GM18526 (cell line): ENCODE measurements around the gene SLC25A51.

Experiments
- POLR2A ChIP-seq: IDR thresholded peaks from 3 replicates; pipeline ENCODE4 v1.6.1; 2011; ENCODE audit not compliant: insufficient read length; ENCODE audit errors: extremely low read depth

The SLC25A51 gene

GRCh38 chr9:37905776-37906175 lies 1.8 kb upstream of the SLC25A51 start:
- TF ChIP-seq POLR2A: no peak

- TF ChIP-seq POLR2A: no peak
Measured at GRCh38 chr9:37905131-37905505, 1.2 kb upstream of the SLC25A51 start.

- no peak for TF ChIP-seq POLR2A
Measured at GRCh38 chr9:37904445-37905130, 661 bp upstream of the SLC25A51 start.

DNA sequence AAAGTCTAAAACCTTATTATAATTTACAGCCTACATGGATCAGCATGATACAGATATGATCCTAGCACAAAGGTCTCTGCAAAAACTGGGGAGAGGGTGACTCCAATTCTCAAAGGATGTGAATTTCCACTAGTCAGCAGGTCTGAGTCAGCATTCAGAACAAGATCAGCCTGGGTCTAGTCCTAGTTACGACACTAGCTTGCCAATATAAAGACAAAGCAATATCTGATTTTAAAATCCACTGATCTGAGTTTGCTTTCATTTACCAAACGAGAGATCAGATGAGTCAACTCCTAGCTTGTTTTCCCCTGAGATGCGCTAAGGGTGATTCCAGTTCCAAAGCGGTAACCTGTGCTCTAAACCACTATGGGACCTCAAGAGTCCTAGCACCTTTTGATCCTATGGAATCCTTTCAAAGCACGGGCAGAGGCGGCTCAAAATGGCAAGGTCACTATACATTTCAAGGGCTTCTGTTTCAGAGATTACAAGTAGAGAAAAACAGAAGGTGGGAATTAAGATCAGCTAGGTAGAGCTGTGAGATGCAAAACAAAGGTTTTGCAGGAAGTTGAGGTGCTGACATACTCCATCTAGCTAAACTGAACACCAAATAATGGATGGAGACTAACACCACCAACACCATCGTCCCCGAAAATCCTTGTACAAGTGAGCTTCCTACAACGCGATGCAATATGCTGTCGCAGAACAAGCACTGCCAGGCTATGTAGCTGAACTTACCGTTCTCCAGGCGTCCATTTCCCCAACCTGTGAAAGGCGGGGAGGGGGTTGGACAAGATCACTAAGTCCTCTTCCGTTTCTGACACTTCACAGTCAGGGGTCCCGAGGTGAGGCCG lies 906 bp downstream of the SLC25A51 start:
- TF ChIP-seq POLR2A: no peak

DNA sequence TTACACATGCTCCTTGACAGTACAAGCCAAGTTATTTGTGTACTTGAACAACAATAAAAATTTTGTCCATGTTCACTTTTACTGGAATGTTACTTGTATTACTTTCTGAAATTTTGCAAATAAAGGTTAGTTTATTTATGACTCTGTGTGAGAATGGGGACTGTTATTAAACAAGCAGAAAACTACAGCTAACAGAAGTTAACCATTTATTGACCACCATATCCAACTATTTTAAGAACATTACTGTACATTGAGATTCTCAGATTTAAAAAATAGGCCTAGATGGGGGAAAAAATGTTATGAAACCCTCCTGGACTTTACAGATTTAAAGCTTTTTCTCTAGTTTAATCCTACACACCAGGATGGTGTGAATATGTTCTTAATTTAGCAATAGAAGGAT lies 1.8 kb downstream of the SLC25A51 start:
- no peak for TF ChIP-seq POLR2A

GRCh38 chr9:37899041-37899440 lies 4.9 kb downstream of the SLC25A51 start:
- TF ChIP-seq POLR2A: no peak

- no peak for TF ChIP-seq POLR2A
Measured at GRCh38 chr9:37897665-37898064, 6.3 kb downstream of the SLC25A51 start.

- no peak for TF ChIP-seq POLR2A
Measured at GRCh38 chr9:37892063-37892462, 11.9 kb downstream of the SLC25A51 start.

GRCh38 chr9:37889536-37889935 lies 14.4 kb downstream of the SLC25A51 start:
- TF ChIP-seq POLR2A: no peak

- no peak for TF ChIP-seq POLR2A
Measured at GRCh38 chr9:37880916-37881479, 22.9 kb downstream of the SLC25A51 start.

DNA sequence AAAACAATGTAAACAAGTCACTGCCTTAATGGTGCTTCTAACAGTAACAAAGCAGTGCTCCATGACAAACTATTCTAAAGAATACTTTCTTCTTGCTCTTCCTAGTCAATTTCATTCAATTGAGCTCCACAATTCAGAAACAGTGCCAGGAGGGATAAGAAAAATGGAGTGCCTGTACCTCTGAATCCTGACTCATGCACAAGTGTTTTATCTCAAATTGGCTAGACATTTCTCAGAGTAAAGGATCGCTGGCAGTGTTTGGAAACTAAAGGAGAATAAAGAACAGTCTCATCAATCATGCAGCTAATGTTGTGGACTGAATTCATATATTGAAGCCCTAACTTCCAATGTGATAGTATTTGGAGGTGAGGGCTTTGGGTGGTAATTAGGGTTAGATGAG lies 27.6 kb downstream of the SLC25A51 start:
- TF ChIP-seq POLR2A: no peak

DNA sequence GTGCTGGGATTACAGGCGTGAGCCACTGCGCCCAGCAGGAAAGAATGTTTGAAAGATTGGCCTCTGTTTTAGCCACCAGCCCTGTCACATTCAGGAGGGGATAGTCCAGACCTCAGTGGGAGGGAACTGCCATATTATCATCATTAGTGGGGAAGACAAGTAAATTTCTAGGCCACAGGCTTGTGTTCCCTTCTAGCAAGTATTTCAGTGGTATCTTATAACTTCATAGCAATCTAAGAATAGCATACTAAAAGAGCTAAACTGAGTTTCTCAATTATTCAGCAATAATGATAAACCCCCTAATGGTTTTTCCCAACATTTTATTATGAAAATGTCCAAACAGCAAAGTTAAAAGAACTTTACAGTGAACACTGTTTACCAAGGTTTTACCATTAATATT lies 30.0 kb downstream of the SLC25A51 start:
- TF ChIP-seq POLR2A: no peak

DNA sequence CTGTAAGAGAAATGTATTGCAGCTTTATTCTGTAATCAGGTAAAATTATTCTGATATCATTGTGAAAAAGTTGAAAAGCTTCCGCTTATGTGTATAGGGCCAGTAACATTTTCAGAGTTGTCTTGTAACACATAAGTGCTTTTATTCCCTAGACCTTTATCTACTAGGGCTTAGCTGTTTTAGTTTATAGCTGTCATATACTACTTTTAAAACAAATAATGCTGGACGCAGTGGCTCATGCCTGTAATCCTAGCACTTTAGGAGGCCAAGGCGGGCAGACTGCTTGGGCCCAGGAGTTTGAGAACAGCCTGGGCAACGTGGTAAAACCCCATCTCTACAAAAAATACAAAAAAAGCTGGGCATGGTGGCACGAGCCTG lies 33.1 kb downstream of the SLC25A51 start:
- no peak for TF ChIP-seq POLR2A

- no peak for TF ChIP-seq POLR2A
Measured at GRCh38 chr9:37870081-37870798, 33.7 kb downstream of the SLC25A51 start.

DNA sequence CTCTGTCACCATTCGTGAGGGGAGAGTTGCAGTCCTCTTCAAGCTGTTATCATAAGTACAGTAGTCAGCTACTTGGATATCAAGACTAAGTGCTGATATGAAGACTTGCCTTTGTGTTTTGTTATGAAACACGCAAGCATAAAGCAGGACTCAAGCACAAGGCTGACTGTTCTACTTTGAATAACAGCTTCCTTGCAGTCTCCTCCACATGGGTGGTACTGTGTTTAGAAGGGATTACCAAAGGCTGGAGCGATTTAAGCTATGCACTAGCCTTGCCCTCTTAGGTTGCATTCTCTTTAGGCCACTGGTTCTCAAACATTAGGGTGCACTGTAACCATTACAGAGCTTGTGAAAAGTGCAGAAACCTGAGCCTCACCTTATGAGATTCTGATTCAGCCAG lies 41.4 kb downstream of the SLC25A51 start:
- no peak for TF ChIP-seq POLR2A

GRCh38 chr9:37859043-37859442 lies 44.9 kb downstream of the SLC25A51 start:
- no peak for TF ChIP-seq POLR2A
